GM18867 (cell line): ENCODE data around the gene SERPING1.

Experiments
- ATAC-seq: cut with Tn5 transposase; IDR thresholded peaks from one replicate; pipeline ENCODE4 v1.9.1; 2021; ENCODE audit warnings: mild to moderate bottlenecking, moderate library complexity; ENCODE audit not compliant: unreplicated experiment

Gene SERPING1

GRCh38 chr11:57597916-57598830, 688 bp downstream of the SERPING1 start:
- no peak for ATAC-seq

DNA sequence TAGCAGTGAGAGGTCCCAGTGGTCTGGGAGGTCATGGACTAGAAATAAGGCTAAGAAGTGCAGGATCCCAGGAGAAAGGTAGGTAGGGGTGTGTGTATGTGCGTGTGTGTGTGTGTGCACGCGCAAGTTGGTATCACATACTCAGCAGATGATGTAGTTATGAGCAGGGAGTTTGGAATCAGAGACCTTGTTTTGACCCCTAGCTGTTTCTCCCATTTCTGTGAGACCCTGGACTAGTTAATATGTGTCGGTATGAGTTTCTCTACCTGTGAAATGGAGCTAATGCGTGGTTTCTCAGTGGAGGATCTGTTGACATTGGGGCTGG, 1.3 kb downstream of the SERPING1 start:
- ATAC-seq, result no peak

GRCh38 chr11:57599381-57599780, 1.9 kb downstream of the SERPING1 start:
- ATAC-seq, result no peak

DNA sequence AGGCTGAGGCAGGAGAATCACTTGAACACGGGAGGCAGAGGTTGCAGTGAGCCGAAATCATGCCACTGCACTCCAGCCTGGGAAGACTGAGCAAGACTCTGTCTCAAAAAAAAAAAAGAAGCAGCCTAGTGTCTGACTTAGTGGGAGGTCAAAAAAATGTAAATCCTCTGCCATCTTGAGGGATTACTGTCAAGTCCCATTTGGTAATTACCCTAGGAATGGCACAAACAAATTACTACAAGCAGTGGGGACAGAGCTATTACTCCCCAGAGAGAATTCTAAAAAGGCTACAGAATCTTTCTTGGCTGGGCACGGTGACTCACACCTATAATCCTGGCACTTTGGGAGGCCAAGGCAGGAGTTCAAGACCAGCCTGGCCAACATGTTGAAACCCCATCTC, 3.8 kb downstream of the SERPING1 start:
- ATAC-seq, result no peak

DNA sequence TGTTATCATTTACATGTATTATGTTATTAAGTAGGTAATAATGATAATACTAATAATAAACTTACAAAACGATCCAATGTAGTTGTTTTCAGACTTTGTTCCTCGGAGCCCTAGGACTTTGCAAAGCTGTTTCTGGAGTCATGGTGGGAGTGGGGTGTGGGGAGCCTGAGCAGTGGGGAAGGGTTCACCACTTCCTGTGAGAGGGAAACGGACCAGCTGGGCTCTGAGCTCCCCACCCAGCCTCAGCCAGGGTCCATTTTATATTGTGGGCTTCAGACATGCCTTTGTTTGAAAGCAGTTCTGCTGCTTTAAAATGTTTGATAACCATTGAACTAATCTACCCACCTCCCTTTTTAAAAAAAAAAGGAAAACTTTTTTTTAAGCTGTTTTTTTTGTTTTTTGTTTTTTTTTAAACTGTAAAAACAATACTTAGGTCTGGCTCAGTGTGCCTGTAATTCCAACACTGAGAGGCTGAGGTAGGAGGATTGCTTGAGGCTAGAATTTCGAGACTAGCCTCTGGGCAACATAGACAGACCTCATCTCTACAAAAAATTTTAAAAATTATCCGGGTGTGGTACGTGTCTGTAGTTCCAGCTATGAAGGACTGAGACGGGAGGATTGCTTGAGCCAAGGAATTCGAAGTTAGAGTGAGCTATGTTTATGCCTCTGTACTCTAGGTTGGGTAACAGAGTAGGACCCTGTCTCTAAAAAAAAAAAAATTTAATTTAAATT, 7.0 kb downstream of the SERPING1 start:
- no peak for ATAC-seq

- no peak for ATAC-seq
Observed at GRCh38 chr11:57605028-57605420, 7.5 kb downstream of the SERPING1 start.

GRCh38 chr11:57610170-57610569, 12.7 kb downstream of the SERPING1 start:
- ATAC-seq, result no peak

- no peak for ATAC-seq
Observed at GRCh38 chr11:57614234-57614772, 16.8 kb downstream of the SERPING1 start.

DNA sequence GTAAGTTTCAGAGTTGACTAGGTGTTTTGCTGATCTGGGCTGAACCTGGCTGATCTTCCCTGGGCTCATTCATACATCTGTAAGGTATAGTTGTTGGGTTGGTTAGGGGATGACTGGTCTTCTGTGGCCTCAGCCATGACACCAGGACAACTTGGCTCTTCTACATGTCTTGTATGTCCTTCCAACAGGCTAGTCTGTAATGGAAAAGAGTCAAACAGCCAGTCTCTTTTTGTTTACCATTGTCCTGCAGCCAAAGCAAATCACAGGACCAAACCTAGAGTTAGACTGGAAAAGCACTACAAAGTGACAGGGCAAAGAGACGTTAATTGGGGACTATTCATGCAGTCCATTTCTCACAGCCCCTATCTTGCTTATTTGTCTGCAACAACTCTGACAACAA, 17.8 kb downstream of the SERPING1 start:
- no peak for ATAC-seq

GRCh38 chr11:57616595-57616994, 19.1 kb downstream of the SERPING1 start:
- no peak for ATAC-seq

GRCh38 chr11:57618438-57618837, 21.0 kb downstream of the SERPING1 start:
- ATAC-seq, result no peak

- no peak for ATAC-seq
Observed at GRCh38 chr11:57619331-57619730, 21.8 kb downstream of the SERPING1 start.

DNA sequence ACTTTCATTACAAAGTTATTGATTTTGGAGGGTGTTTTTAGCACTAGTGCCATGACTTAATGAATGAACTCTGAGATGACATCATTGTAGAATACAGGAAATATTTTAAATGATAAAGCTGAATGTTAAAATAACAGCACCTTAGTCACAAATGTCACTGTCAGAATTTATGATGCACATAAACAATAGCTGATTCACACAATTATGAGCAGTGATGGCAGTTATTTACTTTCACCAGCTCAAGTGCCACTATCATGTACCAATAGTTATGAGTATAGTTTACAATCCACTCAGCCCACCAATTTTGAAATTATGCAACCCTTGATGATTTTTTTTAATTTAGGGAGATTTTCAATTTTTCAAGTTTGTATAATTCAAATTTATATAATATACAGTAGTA, 23.0 kb downstream of the SERPING1 start:
- no peak for ATAC-seq

- ATAC-seq, result no peak
Observed at GRCh38 chr11:57622263-57622662, 24.8 kb downstream of the SERPING1 start.

GRCh38 chr11:57624864-57625263, 27.4 kb downstream of the SERPING1 start:
- no peak for ATAC-seq

GRCh38 chr11:57626895-57627294, 29.4 kb downstream of the SERPING1 start:
- ATAC-seq, result no peak

GRCh38 chr11:57630171-57630570, 32.7 kb downstream of the SERPING1 start:
- ATAC-seq, result no peak

- ATAC-seq, result no peak
Observed at GRCh38 chr11:57632116-57632515, 34.6 kb downstream of the SERPING1 start.

DNA sequence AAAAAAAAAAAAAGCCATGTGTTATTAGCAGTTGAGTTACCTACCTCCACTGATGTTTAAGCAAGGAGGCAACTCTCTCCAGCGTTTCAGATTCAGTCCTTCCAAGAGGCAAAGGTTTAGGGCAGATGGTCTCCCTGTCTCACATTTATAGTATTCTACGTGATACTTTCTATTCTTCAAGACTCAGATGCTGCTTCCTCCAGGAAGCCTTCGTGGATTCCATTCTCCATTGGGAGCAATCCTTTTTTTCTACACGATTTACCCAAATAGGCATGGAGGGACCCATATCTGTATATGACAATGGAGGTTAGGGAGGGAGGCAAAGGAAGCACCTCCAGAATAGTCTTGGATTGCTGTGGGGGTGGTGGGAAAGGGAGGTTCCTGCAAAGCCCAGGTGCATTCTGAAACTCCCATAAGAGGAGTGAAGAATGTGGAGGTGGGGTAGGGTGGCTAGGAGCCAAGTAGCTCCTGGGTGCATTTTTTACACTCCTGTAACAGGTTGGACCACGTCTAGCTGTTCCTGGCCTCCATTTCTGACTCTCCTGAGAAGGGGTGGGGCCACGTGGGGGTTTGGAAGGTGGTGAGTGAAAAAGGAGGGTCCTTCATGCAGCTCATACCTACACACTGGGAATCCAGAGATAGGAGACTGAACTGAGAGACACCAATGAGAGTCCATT, 36.0 kb downstream of the SERPING1 start:
- ATAC-seq, result no peak

GRCh38 chr11:57634311-57634710, 36.8 kb downstream of the SERPING1 start:
- ATAC-seq, result no peak

DNA sequence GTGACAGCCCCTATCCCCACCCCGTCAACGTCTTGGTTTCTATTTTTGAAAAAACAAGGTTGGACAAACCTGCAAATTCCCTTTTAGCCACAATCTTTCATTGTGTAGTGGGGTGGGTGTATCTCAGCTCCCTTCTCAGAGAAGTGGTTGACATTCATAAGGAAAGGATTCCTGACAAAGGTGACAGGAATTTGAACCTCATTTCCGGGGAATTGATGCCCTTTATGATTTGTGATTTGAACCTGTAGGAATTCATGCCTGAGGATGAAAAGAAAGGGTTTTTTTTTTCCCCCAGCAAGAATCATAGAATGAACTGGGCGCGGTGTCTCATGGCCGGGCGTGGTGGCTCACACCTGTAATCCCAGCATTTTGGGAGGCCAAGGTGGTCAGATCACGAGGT, 37.8 kb downstream of the SERPING1 start:
- no peak for ATAC-seq
